LNCaP clone FGC (cell line): ENCODE results near the gene SPATA25.

Experiments used
- DNase-seq: peaks from one replicate; pipeline ENCODE4 v3.0.0-alpha.2; 2011; ENCODE audit warnings: low read depth
- H3K4me3 ChIP-seq: 2 replicates; pipeline ENCODE4 v1.5.1; 2011; ENCODE audit warnings: mild to moderate bottlenecking, low read depth, low read length, control low read depth
- TF ChIP-seq, protein P1 (sequence below): IDR thresholded peaks from 2 replicates; pipeline ENCODE4 v1.5.1; 2012; ENCODE audit warnings: mild to moderate bottlenecking; ENCODE audit not compliant: control insufficient read depth, insufficient read depth; ENCODE audit errors: extremely low read depth

SPATA25 gene

DNA sequence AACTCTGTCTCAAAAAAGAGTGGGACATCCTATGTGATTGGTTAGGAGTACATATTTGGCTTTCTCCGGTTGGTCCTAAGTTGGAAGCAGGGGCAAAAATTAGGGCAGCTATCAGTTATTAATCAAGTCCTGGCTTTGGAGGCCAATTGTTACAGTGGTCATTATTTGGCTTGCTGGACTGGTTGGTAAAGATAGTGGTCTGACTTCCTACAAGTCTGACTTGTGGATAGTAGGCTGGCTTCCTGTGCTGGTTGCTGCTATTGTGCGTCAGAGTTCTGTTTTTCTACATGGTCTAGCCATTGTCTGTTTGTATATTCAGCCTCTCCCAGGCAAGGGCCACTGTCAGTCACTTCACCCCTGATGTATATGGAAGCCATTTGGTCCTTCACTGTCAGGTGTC is 37.2 kb downstream of the SPATA25 start:
- no peak overlapping the region for H3K4me3 ChIP-seq
- no peak for DNase-seq
- TF ChIP-seq, protein P1, sequence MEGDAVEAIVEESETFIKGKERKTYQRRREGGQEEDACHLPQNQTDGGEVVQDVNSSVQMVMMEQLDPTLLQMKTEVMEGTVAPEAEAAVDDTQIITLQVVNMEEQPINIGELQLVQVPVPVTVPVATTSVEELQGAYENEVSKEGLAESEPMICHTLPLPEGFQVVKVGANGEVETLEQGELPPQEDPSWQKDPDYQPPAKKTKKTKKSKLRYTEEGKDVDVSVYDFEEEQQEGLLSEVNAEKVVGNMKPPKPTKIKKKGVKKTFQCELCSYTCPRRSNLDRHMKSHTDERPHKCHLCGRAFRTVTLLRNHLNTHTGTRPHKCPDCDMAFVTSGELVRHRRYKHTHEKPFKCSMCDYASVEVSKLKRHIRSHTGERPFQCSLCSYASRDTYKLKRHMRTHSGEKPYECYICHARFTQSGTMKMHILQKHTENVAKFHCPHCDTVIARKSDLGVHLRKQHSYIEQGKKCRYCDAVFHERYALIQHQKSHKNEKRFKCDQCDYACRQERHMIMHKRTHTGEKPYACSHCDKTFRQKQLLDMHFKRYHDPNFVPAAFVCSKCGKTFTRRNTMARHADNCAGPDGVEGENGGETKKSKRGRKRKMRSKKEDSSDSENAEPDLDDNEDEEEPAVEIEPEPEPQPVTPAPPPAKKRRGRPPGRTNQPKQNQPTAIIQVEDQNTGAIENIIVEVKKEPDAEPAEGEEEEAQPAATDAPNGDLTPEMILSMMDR, result no peak

DNA sequence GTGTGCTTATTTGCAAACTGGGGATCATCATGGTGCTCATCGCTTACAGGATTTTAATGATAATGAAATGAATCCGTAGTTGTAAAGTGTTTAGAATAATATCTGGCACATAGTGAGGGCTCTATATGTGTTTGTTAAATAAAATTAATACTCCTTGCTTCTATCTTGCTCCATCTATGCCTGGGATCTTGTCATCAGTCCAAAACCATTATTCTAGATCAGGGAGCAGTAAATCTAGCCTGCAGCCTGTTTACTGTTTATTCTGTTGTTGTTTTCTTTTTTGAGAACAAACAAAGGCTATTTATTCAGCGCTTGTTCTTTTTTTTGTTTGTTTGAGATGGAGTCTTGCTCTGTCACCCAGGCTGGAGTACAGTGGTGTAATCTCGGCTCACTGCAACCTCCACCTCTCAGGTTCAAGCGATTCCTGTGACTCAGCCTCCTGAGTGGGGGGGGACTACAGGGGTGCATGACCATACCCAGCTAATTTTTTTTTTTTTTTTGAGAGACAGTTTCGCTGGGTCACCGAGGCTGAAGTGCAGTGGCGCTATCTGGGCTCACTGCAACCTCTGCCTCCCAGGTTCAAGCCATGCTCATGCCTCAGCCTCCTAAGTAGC is 38.3 kb downstream of the SPATA25 start:
- peak; percentile 44 for DNase-seq
- no peak overlapping the region for H3K4me3 ChIP-seq
- TF ChIP-seq, protein P1, result no peak

DNA sequence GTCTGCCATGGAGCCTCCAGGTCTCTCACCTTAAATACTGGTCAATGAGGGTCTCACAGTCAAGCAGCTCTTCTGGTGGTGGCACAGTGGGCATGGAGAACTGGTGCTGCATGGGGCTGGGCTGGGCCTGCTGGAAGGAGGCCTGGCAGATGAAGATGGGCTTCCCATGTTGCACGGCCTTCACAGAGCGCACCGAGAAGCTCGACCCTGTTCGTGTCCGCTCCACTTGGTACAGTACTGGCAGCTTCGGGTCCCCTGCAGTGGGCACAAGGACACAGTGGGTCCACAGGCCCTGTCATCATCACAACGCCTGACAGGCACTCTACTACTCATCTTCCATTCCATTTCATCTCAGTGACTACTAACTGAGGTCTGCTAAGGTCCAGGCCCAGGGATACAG is 39.0 kb downstream of the SPATA25 start:
- TF ChIP-seq, protein P1, result no peak
- no peak for DNase-seq

DNA sequence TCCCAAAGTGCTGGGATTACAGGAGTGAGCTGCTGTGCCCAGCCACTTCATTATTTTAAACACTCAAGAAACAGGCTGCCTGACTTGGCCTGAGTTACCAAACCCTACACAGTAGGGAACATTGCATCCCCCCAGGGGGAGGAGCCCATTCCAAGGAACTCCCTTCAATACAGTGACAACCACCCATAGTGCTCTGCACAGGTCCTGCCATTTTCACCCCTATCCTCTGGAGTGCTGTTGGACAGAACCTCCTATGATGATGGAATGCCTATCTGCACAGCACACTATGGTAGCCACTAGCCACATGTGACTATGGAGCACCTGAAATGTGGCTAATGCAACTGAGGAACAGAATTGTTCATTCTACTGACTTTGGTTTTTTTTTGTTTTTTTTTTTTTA is 42.0 kb downstream of the SPATA25 start:
- DNase-seq, result no peak
- no peak overlapping the region for H3K4me3 ChIP-seq
- TF ChIP-seq, protein P1, result no peak

More for the DNA sequence above, 39.0 kb downstream of the SPATA25 start:
- no peak overlapping the region for H3K4me3 ChIP-seq

DNA sequence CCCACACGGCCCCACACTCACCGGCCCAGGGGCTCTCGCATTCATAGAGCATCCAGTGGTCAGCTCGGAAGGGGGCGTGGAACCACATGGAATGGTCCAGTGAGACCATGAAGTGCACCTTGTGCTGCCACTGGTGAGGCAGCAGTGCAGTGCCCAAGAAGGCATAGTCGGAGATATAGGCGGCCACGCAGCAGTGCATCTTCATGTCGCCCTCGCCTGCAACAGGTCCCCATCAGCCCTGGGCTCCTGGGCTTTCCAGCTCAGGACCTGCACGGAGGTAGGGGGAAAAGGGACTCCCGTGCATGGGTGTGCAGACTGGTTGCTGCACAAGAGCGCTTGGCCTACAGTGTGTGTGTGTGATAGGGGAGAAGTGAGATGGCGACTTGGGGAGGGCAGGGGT is 43.9 kb downstream of the SPATA25 start:
- no peak for DNase-seq
- no peak overlapping the region for H3K4me3 ChIP-seq
- TF ChIP-seq, protein P1, result no peak

DNA sequence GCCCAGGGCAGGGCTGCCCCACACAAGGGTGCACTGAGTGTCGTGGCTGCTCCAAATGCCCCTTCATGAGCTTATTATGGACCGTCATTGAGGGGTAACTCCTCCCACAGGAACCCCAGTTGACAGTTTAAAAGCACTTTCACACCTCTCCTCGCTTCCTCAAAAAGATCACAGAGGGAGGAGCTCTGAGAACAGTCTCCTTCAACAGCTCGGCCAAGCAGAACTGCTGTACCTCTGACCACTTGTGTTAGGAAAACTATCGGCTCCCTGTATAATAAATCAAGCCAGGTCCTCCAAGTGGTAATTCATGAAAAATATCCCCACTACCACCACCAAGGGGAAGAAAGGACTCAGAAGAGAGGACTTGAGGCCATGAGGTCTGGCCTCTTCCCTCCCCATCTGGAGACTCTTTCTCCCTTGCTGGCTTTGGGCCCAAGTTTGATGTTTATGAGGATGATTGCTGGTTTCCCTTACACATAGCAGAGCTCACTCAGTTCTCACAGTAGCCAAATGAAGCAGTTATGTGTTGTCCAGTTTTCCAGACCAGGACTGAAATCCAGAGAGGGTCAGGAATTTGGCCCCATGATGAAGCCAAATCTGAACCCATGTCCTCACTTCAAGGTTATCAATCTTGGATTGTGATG is 45.1 kb downstream of the SPATA25 start:
- TF ChIP-seq, protein P1, result no peak
- H3K4me3 ChIP-seq, result no peak overlapping the region
- DNase-seq, result no peak

DNA sequence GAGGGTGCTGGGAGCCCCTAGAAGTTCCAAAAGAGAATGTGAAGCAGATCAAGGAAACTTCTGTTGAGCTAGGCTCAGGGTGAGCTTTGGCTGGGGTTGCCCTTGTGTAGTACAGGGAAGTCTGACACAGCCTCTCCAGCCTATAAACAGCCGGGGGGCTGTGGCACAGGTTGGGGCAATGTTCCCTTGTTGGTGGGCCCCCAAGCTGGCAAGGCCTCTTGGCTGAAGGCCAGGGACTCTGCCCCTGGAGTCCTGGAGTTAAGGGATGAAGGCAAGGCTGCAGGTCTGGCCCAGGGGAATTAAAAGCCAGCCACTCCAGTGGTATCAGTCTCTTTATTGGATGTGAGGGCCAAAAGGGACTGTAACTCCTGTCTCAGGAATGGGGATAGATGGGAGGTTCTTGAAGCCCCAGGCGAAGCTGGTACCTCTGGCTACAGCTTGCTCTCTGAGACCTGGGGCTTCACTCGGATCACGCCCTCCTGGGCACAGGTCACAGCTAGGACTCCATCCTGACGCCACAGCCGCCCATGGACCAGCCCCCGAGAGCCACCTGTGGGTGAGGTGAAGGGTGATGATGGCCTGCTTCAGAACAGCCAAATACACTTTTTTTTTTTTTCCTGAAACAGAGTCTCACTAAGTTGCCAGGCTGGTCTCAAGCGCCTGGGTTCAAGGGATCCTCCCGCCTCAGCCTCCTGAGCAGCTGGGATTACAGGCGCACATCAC is 45.9 kb downstream of the SPATA25 start:
- DNase-seq, result no peak
- H3K4me3 ChIP-seq, result no peak overlapping the region
- TF ChIP-seq, protein P1, result no peak
